HepG2 (cell line): Measurements from ENCODE around the gene YPEL3. TPM values are rescaled to one million over a fixed set of nuclear protein-coding genes. Genes with fewer than 3 reads are reported as not detected.

ENCODE experiments used
- ETV5 ChIP-seq: IDR thresholded peaks from 2 replicates; pipeline ENCODE4 v1.6.1; 2018; ENCODE audit warnings: missing biosample characterization, missing genetic modification reagents, inconsistent platforms, borderline replicate concordance
- HNRNPUL1 ChIP-seq: fragments of 200-400 bp; formaldehyde crosslinking; IDR thresholded peaks from 2 replicates; pipeline ENCODE4 v1.6.1; 2017; ENCODE audit warnings: low read depth, mild to moderate bottlenecking, low read length, moderate library complexity
- HOMEZ ChIP-seq: IDR thresholded peaks from 2 replicates; pipeline ENCODE4 v1.6.1; 2016; ENCODE audit warnings: low read depth
- KDM1A ChIP-seq: IDR thresholded peaks from 2 replicates; pipeline ENCODE4 v1.6.1; 2016; ENCODE audit warnings: missing compliant biosample characterization
- KDM4B ChIP-seq: sonication (generic); formaldehyde crosslinking; IDR thresholded peaks from 2 replicates; pipeline ENCODE4 v1.4.0; 2020; ENCODE audit warnings: missing genetic modification reagents
- KMT2B ChIP-seq: IDR thresholded peaks from 2 replicates; pipeline ENCODE4 v1.6.1; 2016; ENCODE audit warnings: missing genetic modification reagents, missing compliant biosample characterization
- MEIS2 ChIP-seq: sonication (generic); formaldehyde crosslinking; IDR thresholded peaks from 2 replicates; pipeline ENCODE4 v1.9.0; 2021; ENCODE audit warnings: mild to moderate bottlenecking, missing genetic modification reagents
- NPAS2 ChIP-seq: sonication (generic); formaldehyde crosslinking; IDR thresholded peaks from 2 replicates; pipeline ENCODE4 v1.8.0; 2022; ENCODE audit warnings: mild to moderate bottlenecking, missing genetic modification reagents, borderline replicate concordance
- PAX8 ChIP-seq: sonication (generic); formaldehyde crosslinking; IDR thresholded peaks from 2 replicates; pipeline ENCODE4 v1.8.0; 2022; ENCODE audit warnings: mild to moderate bottlenecking, missing genetic modification reagents, borderline replicate concordance
- TRAFD1 ChIP-seq: sonication (generic); formaldehyde crosslinking; IDR thresholded peaks from 2 replicates; pipeline ENCODE4 v1.5.1; 2020; ENCODE audit warnings: missing genetic modification reagents, mild to moderate bottlenecking, borderline replicate concordance
- ZNF18 ChIP-seq: sonication (generic); formaldehyde crosslinking; IDR thresholded peaks from 2 replicates; pipeline ENCODE4 v1.8.0; 2022; ENCODE audit warnings: mild to moderate bottlenecking, missing genetic modification reagents; ENCODE audit not compliant: insufficient replicate concordance
- polyA plus RNA-seq, 8 experiments: library from polyadenylated mRNA; depleted of rRNA in 3 of 8; stranded (reverse) in 7 of 8; unstranded in 1 of 8; fragments of >200 nt; fragmentation: Illumina TruSeq in 4 of 8; extraction: Trizol in 4 of 8; gene quantifications; 2 replicates each; pipeline versions ENCODE4 v1.2.1 to v1.2.3, GENCODE V29; 2011 to 2016; ENCODE audit warnings: low read depth in 4 of 8, missing spikeins in 1 of 8, mixed read lengths in 1 of 8; ENCODE audit not compliant: insufficient read depth in 1 of 8
- total RNA-seq, 5 experiments: library from RNA; depleted of rRNA; stranded (reverse); fragments of >200 nt; fragmentation: Illumina TruSeq; extraction: Trizol; gene quantifications; 2 replicates each; pipeline ENCODE4 v1.2.3, GENCODE V29; 2016; ENCODE audit warnings: low read depth in 1 of 5
- TF ChIP-seq, protein P1 (sequence below): sonication (generic); formaldehyde crosslinking; IDR thresholded peaks from 2 replicates; pipeline ENCODE4 v1.5.0; 2020; ENCODE audit warnings: mild to moderate bottlenecking, missing genetic modification reagents, borderline replicate concordance
- TF ChIP-seq, protein P2 (sequence below): sonication (generic); formaldehyde crosslinking; IDR thresholded peaks from 2 replicates; pipeline ENCODE4 v1.4.0; 2020; ENCODE audit warnings: missing genetic modification reagents, mild to moderate bottlenecking, borderline replicate concordance
- TF ChIP-seq, protein P3 (sequence below): sonication (generic); formaldehyde crosslinking; IDR thresholded peaks from 2 replicates; pipeline ENCODE4 v1.4.0; 2020; ENCODE audit warnings: mild to moderate bottlenecking, missing genetic modification reagents
- TF ChIP-seq, protein P4 (sequence below): sonication (generic); formaldehyde crosslinking; IDR thresholded peaks from 2 replicates; pipeline ENCODE4 v1.8.1; 2023; ENCODE audit warnings: missing genetic modification reagents, inconsistent platforms, borderline replicate concordance

YPEL3 gene
- total and polyA plus RNA-seq, 2 of the 13 experiments (the other 11 are each of a cell fraction or from before 2014, with no cell fraction given), result 5.4 to 47.0 TPM

- TF ChIP-seq ZNF18, result no peak
- TF ChIP-seq, protein P1, sequence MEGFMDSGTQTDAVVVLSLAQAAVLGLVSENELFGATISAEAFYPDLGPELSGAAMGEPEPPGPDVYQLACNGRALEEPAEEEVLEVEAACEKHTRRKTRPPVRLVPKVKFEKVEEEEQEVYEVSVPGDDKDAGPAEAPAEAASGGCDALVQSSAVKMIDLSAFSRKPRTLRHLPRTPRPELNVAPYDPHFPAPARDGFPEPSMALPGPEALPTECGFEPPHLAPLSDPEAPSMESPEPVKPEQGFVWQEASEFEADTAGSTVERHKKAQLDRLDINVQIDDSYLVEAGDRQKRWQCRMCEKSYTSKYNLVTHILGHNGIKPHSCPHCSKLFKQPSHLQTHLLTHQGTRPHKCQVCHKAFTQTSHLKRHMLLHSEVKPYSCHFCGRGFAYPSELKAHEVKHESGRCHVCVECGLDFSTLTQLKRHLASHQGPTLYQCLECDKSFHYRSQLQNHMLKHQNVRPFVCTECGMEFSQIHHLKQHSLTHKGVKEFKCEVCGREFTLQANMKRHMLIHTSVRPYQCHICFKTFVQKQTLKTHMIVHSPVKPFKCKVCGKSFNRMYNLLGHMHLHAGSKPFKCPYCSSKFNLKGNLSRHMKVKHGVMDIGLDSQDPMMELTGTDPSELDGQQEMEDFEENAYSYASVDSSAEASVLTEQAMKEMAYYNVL (CRISPR knock-in tag), result no peak
- TF ChIP-seq TRAFD1 (CRISPR knock-in tag), result no peak
- no peak; the same call in 1 of the 2 replicates for TF ChIP-seq PAX8
- TF ChIP-seq, protein P2, sequence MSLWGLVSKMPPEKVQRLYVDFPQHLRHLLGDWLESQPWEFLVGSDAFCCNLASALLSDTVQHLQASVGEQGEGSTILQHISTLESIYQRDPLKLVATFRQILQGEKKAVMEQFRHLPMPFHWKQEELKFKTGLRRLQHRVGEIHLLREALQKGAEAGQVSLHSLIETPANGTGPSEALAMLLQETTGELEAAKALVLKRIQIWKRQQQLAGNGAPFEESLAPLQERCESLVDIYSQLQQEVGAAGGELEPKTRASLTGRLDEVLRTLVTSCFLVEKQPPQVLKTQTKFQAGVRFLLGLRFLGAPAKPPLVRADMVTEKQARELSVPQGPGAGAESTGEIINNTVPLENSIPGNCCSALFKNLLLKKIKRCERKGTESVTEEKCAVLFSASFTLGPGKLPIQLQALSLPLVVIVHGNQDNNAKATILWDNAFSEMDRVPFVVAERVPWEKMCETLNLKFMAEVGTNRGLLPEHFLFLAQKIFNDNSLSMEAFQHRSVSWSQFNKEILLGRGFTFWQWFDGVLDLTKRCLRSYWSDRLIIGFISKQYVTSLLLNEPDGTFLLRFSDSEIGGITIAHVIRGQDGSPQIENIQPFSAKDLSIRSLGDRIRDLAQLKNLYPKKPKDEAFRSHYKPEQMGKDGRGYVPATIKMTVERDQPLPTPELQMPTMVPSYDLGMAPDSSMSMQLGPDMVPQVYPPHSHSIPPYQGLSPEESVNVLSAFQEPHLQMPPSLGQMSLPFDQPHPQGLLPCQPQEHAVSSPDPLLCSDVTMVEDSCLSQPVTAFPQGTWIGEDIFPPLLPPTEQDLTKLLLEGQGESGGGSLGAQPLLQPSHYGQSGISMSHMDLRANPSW (CRISPR knock-in tag), result no peak
- TF ChIP-seq, protein P3, sequence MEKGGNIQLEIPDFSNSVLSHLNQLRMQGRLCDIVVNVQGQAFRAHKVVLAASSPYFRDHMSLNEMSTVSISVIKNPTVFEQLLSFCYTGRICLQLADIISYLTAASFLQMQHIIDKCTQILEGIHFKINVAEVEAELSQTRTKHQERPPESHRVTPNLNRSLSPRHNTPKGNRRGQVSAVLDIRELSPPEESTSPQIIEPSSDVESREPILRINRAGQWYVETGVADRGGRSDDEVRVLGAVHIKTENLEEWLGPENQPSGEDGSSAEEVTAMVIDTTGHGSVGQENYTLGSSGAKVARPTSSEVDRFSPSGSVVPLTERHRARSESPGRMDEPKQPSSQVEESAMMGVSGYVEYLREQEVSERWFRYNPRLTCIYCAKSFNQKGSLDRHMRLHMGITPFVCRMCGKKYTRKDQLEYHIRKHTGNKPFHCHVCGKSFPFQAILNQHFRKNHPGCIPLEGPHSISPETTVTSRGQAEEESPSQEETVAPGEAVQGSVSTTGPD (CRISPR knock-in tag), result no peak
- no peak for TF ChIP-seq HOMEZ
- TF ChIP-seq, protein P4, sequence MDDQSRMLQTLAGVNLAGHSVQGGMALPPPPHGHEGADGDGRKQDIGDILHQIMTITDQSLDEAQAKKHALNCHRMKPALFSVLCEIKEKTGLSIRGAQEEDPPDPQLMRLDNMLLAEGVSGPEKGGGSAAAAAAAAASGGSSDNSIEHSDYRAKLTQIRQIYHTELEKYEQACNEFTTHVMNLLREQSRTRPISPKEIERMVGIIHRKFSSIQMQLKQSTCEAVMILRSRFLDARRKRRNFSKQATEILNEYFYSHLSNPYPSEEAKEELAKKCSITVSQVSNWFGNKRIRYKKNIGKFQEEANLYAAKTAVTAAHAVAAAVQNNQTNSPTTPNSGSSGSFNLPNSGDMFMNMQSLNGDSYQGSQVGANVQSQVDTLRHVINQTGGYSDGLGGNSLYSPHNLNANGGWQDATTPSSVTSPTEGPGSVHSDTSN (CRISPR knock-in tag), result no peak
- TF ChIP-seq NPAS2 (CRISPR knock-in tag), result no peak
- TF ChIP-seq KMT2B, result peak; percentile 0; the same call in 1 of the 2 replicates
- TF ChIP-seq ETV5, result no peak
- peak; percentile 19; the same call in 1 of the 2 replicates for TF ChIP-seq KDM1A (CRISPR knock-in tag)
- no peak for TF ChIP-seq HNRNPUL1
- 0 out of 2 replicates have a peak, but pooled peaks have one; percentile 6 for TF ChIP-seq KDM4B (CRISPR knock-in tag)
- no peak for TF ChIP-seq MEIS2
These were observed 32.6 kb downstream of the YPEL3 start (continued) for GRCh38 chr16:30063278-30063892.
